ES-I3 (cell line): ENCODE results near the gene HNRNPA3.
"Not testable (repeated sequence)": the region's sequence is repeated elsewhere in the genome, so short reads cannot be mapped to it uniquely, and the experiment has no call there.

ENCODE experiments used
- H3K36me3 ChIP-seq: 2 replicates; pipeline ENCODE4 v1.6.1; 2013; ENCODE audit warnings: mild to moderate bottlenecking, low read length, control low read depth, moderate library complexity; ENCODE audit not compliant: insufficient read depth
- H3K4me1 ChIP-seq: 2 replicates; pipeline ENCODE4 v1.6.1; 2013; ENCODE audit warnings: mild to moderate bottlenecking, control low read depth, low read length; ENCODE audit not compliant: insufficient read depth
- H3K9ac ChIP-seq: 2 replicates; pipeline ENCODE4 v1.6.1; 2013; ENCODE audit warnings: low read depth, mild to moderate bottlenecking, low read length, moderate library complexity
- H3K9me3 ChIP-seq: 2 replicates; pipeline ENCODE4 v1.6.1; 2013; ENCODE audit warnings: mild to moderate bottlenecking, low read length, moderate library complexity; ENCODE audit not compliant: control insufficient read depth, insufficient read depth

The HNRNPA3 gene

DNA sequence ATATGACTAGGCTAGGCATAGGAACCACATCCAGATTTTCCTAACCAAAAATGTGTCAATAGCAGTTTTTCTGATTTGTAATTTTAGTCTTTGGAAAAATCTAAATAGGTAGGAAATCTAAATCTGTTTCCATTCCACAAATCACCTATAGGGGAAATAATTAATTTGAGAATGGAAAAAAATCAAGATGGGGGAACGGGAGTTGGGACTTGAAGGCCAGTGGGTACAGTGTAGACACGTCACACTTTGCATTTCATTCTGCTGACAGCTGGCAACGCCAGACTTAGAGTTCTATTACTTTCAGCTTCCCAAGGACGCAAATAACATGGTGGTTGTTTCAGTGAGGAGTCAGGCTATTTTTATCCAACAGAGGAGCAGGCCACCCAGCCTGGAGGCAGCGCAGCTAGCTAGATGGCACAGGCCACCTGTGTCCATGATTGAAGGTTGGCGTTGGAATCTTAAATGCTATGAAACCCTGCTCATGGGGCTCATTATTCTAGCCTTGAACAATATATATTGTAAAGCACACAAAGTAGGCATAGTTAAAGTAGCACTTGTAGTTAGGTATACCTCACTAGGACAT, 23.4 kb downstream of the HNRNPA3 start:
- no peak overlapping the region for H3K9ac ChIP-seq
- H3K9me3 ChIP-seq, result no peaks in the 10 kb centered on the region
- peaks cover 18% of the 10 kb centered on the region for H3K36me3 ChIP-seq
- H3K4me1 ChIP-seq, result peaks cover 9% of the 10 kb centered on the region

- no peaks in the 10 kb centered on the region for H3K9me3 ChIP-seq
- H3K36me3 ChIP-seq, result 0 out of 2 replicates have a peak, but pooled peaks cover 3% of the 10 kb centered on the region
- H3K4me1 ChIP-seq, result peaks cover 24% of the 10 kb centered on the region
- H3K9ac ChIP-seq, result no peak overlapping the region
Measured at GRCh38 chr2:177237932-177238331, 25.3 kb downstream of the HNRNPA3 start.

GRCh38 chr2:177239053-177239452, 26.5 kb downstream of the HNRNPA3 start:
- H3K9me3 ChIP-seq, result no peaks in the 10 kb centered on the region
- peaks cover 30% of the 10 kb centered on the region for H3K4me1 ChIP-seq

GRCh38 chr2:177239932-177240630, 27.5 kb downstream of the HNRNPA3 start:
- no peaks in the 10 kb centered on the region for H3K36me3 ChIP-seq
- H3K4me1 ChIP-seq, result peaks cover 30% of the 10 kb centered on the region
- H3K9ac ChIP-seq, result no peak overlapping the region
- no peaks in the 10 kb centered on the region for H3K9me3 ChIP-seq

More at GRCh38 chr2:177239053-177239452, 26.5 kb downstream of the HNRNPA3 start:
- H3K9ac ChIP-seq, result no peak overlapping the region
- no peaks in the 10 kb centered on the region for H3K36me3 ChIP-seq

GRCh38 chr2:177241711-177242120, 29.1 kb downstream of the HNRNPA3 start:
- no peak overlapping the region for H3K9ac ChIP-seq
- H3K4me1 ChIP-seq, result peaks cover 37% of the 10 kb centered on the region
- no peaks in the 10 kb centered on the region for H3K36me3 ChIP-seq
- no peaks in the 10 kb centered on the region for H3K9me3 ChIP-seq

GRCh38 chr2:177242121-177242987, 29.8 kb downstream of the HNRNPA3 start:
- H3K4me1 ChIP-seq, result peaks cover 37% of the 10 kb centered on the region
- no peaks in the 10 kb centered on the region for H3K9me3 ChIP-seq
- no peaks in the 10 kb centered on the region for H3K36me3 ChIP-seq
- no peak overlapping the region for H3K9ac ChIP-seq

DNA sequence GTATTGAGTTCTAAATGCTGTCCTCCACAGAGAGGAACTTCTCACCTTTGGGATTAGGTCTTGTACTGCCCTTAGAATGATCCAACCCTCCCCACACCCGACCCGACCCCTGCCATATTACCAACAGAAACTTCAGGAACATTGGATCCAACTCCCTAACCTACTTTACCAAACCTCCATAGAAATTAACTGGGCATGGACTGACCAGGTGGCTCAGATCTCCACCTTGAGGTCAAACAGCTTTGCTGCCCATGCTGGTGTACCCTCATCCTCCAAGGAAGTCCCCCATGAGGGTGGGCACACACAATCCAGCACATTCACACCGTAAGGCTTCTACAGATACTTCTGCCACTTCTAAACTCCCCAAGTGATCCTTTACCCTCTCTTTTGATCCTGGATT, 30.5 kb downstream of the HNRNPA3 start:
- Histone ChIP-seq H3K4me1 (peaks cover 37% of the 10 kb centered on the region), H3K9me3 (no peaks in the 10 kb centered on the region), H3K36me3 (no peaks in the 10 kb centered on the region), H3K9ac (no peak overlapping the region)

- Histone ChIP-seq H3K9ac (no peak overlapping the region), H3K9me3 (no peaks in the 10 kb centered on the region), H3K4me1 (peaks cover 37% of the 10 kb centered on the region), H3K36me3 (no peaks in the 10 kb centered on the region)
Measured at GRCh38 chr2:177243476-177243875, 30.9 kb downstream of the HNRNPA3 start.

DNA sequence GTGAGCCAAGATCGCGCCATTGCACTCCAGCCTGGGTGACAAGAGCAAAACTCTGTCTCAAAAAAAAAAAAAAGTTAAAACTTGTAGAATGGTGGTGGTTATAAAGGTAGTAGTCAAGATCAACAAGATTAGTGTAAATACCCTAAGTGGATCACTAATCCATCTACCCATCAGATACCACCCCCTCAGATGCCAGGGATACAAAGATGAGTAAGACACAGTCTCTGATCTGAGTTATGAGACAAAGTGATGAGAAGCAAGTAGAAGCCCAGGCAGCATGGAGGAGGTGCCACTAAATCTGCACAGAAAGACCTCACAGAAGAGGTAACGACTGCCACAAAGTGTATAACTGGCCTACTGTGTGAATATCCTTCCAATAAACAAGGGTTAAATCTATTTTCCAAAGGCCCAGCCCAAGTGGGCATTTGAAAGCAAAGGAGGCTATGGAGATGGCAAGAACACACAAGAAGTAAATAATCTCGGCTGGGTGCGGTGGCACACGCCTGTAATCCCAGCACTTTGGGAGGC, 31.7 kb downstream of the HNRNPA3 start:
- H3K9me3 ChIP-seq, result no peaks in the 10 kb centered on the region
- no peak overlapping the region for H3K9ac ChIP-seq
- peaks cover 37% of the 10 kb centered on the region for H3K4me1 ChIP-seq
- H3K36me3 ChIP-seq, result no peaks in the 10 kb centered on the region

- Histone ChIP-seq H3K36me3 (no peaks in the 10 kb centered on the region), H3K9ac (no peak overlapping the region), H3K4me1 (peaks cover 31% of the 10 kb centered on the region), H3K9me3 (no peaks in the 10 kb centered on the region)
Measured at GRCh38 chr2:177245010-177245422, 32.4 kb downstream of the HNRNPA3 start.

DNA sequence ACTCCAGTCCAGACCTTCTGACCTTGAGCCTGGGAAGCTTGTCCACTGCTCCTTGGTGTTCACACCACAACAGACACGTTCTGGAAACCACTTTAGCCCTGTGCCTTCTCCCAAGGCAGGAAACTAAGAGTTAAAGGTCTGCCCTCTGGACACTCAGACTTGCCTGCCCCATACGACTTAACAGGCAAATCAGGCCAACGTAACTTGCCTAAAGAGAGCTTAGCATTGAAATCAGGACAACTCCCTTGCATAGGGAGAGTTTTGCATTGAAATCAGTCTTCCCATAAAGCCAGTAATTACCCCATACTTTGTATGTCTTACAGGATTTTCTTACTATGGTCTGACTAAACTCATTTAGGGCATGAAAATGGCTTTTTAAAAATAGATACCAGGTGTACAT, 33.4 kb downstream of the HNRNPA3 start:
- no peak overlapping the region for H3K9ac ChIP-seq
- H3K9me3 ChIP-seq, result no peaks in the 10 kb centered on the region
- no peaks in the 10 kb centered on the region for H3K36me3 ChIP-seq
- H3K4me1 ChIP-seq, result peaks cover 28% of the 10 kb centered on the region

GRCh38 chr2:177246523-177247030, 34.0 kb downstream of the HNRNPA3 start:
- H3K36me3 ChIP-seq, H3K9ac ChIP-seq, H3K9me3 ChIP-seq: not testable (repeated sequence)
- H3K4me1 ChIP-seq, result peaks cover 26% of the 10 kb centered on the region

DNA sequence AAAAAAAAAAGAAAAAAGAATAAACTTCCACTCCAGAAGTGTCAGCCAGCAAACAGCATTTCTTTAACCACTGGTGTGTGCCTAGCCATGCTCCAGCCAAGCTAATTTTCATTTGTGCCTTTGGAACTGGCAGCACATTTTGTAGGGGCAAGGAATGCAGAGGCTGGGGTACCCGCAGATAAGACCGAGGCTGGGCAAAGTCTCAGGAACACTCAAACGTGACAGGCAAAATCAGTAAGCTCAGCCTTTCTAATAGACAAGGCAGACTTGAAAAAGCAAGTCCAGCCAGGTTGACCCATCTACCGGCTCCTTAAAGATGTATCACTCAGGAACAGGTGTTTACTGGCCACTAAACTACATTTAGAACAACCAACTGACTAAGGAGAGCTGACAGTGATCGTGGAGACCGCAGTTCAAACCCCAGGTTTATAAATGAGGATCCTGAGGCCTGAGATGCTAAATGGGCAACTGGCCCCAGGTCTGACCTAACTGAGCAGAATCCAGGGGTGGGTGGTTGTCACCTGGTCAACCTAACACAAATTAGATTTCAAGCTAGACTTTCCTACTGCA, 35.2 kb downstream of the HNRNPA3 start:
- Histone ChIP-seq H3K9me3 (no peaks in the 10 kb centered on the region), H3K36me3 (no peaks in the 10 kb centered on the region), H3K4me1 (peaks cover 22% of the 10 kb centered on the region), H3K9ac (no peak overlapping the region)

- H3K36me3 ChIP-seq, result no peaks in the 10 kb centered on the region
- H3K9ac ChIP-seq, result no peak overlapping the region
- H3K9me3 ChIP-seq, result no peaks in the 10 kb centered on the region
- peaks cover 21% of the 10 kb centered on the region for H3K4me1 ChIP-seq
Measured at GRCh38 chr2:177249038-177249437, 36.4 kb downstream of the HNRNPA3 start.
